Nephron progenitor cell (in vitro differentiated cells): ENCODE results near the gene SPAG9.
A peak's percentile ranks its signal among the peaks of the same experiment; 100 is the strongest.
"Not testable (repeated sequence)": the region's sequence is repeated elsewhere in the genome, so short reads cannot be mapped to it uniquely, and the experiment has no call there.

Source experiments
- DNase-seq: peaks from one replicate; pipeline ENCODE4 v3.0.0; 2021
- H3K27ac Mint-ChIP-seq: 2 replicates; pipeline ENCODE4 v1.8.0; 2021; ENCODE audit warnings: mild to moderate bottlenecking, moderate library complexity, mixed read lengths
- H3K27me3 Mint-ChIP-seq: 2 replicates; pipeline ENCODE4 v1.8.0; 2021; ENCODE audit warnings: mild to moderate bottlenecking, low read depth, mixed read lengths; ENCODE audit not compliant: poor library complexity
- H3K36me3 Mint-ChIP-seq: 2 replicates; pipeline ENCODE4 v1.8.0; 2021; ENCODE audit warnings: low read depth, mixed read lengths
- H3K4me1 Mint-ChIP-seq: 2 replicates; pipeline ENCODE4 v1.8.0; 2021; ENCODE audit warnings: mixed read lengths
- H3K4me3 Mint-ChIP-seq: 2 replicates; pipeline ENCODE4 v1.8.0; 2021; ENCODE audit warnings: mild to moderate bottlenecking, moderate library complexity, mixed read lengths
- H3K9me3 Mint-ChIP-seq: 2 replicates; pipeline ENCODE4 v1.8.0; 2021; ENCODE audit warnings: mild to moderate bottlenecking, moderate library complexity, mixed read lengths
- TF ChIP-seq, protein P1 (sequence below): fragments of 200-600 bp; sonication (generic); IDR thresholded peaks from 2 replicates; pipeline ENCODE4 v1.5.0; 2021; ENCODE audit warnings: antibody characterized with exemption

SPAG9 gene

DNA sequence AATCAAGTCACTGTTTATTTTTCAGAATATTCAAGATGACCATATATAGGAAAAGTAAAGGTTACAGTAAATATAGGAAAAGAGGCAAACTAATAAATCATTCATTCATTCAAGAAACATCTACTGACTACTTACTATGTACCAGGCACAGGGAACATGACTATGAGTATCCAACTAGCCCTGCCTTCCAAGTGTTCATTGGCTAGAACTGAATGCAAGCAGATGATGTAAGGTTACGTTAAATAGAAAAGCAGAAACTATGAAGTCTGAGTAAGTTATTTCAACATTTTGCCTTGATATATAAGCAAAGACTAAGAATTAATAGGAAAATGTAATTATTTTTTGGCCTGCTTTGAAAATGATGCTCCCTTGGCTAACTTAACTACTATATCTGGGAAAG, 36.7 kb downstream of the SPAG9 start:
- TF ChIP-seq, protein P1, sequence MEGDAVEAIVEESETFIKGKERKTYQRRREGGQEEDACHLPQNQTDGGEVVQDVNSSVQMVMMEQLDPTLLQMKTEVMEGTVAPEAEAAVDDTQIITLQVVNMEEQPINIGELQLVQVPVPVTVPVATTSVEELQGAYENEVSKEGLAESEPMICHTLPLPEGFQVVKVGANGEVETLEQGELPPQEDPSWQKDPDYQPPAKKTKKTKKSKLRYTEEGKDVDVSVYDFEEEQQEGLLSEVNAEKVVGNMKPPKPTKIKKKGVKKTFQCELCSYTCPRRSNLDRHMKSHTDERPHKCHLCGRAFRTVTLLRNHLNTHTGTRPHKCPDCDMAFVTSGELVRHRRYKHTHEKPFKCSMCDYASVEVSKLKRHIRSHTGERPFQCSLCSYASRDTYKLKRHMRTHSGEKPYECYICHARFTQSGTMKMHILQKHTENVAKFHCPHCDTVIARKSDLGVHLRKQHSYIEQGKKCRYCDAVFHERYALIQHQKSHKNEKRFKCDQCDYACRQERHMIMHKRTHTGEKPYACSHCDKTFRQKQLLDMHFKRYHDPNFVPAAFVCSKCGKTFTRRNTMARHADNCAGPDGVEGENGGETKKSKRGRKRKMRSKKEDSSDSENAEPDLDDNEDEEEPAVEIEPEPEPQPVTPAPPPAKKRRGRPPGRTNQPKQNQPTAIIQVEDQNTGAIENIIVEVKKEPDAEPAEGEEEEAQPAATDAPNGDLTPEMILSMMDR: no peak
- no peak overlapping the region for H3K4me3 Mint-ChIP-seq
- H3K27ac Mint-ChIP-seq: no peak overlapping the region
- no peaks in the 10 kb centered on the region for H3K27me3 Mint-ChIP-seq
- no peaks in the 10 kb centered on the region for H3K4me1 Mint-ChIP-seq
- no peak for DNase-seq
- H3K36me3 Mint-ChIP-seq: peaks cover 28% of the 10 kb centered on the region
- peaks cover 3% of the 10 kb centered on the region for H3K9me3 Mint-ChIP-seq

DNA sequence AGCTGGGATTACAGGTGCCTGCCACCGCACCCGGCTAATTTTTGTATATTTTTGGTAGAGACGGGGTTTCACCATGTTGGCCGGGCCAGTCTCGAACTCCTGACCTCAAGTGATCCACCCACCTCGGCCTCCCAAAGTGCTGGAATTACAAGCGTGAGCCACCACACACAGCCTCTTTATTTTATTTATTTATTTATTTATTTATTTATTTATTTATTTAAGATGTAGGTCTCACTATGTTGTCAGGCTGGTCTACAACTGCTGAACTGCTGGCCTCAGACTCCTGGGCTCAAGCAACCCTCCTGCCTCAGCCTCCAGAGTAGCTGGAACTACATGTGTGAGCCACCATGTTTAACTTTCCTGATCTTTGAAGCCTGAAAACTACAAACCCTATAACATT, 37.3 kb downstream of the SPAG9 start:
- H3K27me3 Mint-ChIP-seq, H3K9me3 Mint-ChIP-seq, H3K4me3 Mint-ChIP-seq, DNase-seq, H3K4me1 Mint-ChIP-seq, H3K27ac Mint-ChIP-seq: not testable (repeated sequence)
- peaks cover 34% of the 10 kb centered on the region for H3K36me3 Mint-ChIP-seq

DNA sequence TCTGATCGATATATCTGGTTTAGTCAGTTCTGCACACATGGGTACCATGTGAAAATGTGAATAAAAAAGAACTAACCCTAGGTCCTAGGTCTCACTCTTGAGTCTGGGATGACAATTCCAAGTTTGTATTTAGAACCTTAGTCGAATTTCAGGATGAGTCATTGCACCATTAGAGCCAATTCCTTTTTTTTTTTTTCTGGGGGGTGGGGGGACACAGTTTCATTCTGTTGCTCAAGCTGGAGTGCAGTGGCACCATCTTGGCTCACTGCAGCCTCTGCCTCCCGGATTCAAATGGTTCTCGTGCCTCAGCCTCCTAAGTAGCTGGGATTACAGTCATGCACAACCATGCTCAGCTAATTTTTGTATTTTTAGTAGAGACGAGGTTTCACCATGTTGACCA, 41.6 kb downstream of the SPAG9 start:
- Mint-ChIP-seq H3K27ac (no peak overlapping the region), H3K27me3 (no peaks in the 10 kb centered on the region), H3K36me3 (peaks cover 47% of the 10 kb centered on the region), H3K4me3 (no peak overlapping the region), H3K4me1 (no peaks in the 10 kb centered on the region), H3K9me3 (peaks cover 3% of the 10 kb centered on the region)
- TF ChIP-seq, protein P1: no peak
- DNase-seq: no peak

DNA sequence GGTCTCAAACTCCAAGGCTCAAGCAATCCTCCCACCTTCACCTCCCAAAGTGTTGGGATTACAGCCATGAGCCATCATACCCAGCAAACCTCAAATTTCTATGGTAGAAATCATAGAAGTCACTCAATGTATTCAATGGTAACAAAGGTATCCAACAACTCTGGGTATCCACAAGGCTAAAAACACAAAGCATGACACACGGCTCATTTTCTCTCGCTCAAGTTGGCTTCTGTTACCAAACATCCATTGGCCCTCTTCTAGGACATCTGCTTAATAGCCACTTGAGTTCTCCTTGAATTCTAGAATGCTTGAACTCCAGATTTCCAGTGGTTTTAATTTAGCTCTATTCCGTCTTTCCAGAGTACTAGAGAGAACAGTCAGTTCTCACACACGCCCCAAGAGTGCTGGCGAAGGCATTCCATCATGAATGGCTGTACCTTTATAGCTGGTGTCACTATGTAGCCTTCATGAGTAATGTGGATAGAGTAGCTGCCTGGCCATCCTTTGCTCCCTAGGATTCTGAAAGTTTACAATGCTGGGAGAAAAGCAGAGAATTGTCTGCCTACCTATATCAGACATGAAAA, 42.6 kb downstream of the SPAG9 start:
- Mint-ChIP-seq H3K4me3 (no peak overlapping the region), H3K27me3 (no peaks in the 10 kb centered on the region), H3K4me1 (no peaks in the 10 kb centered on the region), H3K27ac (peak overlapping the region; percentile 3), H3K9me3 (peaks cover 7% of the 10 kb centered on the region), H3K36me3 (peaks cover 52% of the 10 kb centered on the region)
- no peak for DNase-seq
- TF ChIP-seq, protein P1: no peak

DNA sequence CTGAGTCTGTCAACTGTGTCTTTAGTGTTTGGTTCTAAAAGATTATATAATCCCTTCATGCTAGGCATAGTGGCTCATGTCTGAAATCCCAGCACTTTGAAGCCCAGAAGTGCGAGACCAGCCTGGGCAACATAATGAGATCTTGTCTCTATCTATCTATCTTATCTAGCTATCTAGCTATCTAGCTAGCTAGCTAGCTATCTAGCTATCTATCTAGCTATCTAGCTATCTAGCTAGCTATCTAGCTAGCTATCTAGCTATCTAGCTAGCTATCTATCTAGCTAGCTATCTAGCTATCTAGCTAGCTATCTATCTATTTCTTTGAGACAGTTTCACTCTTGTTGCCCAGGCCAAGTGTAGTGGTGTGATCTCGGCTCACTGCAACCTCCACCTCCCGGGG, 43.8 kb downstream of the SPAG9 start:
- Mint-ChIP-seq H3K27me3 (no peaks in the 10 kb centered on the region), H3K27ac (peak overlapping the region; percentile 72), H3K9me3 (peaks cover 4% of the 10 kb centered on the region), H3K36me3 (peaks cover 50% of the 10 kb centered on the region), H3K4me3 (no peak overlapping the region), H3K4me1 (no peaks in the 10 kb centered on the region)
- TF ChIP-seq, protein P1: no peak
- no peak for DNase-seq

DNA sequence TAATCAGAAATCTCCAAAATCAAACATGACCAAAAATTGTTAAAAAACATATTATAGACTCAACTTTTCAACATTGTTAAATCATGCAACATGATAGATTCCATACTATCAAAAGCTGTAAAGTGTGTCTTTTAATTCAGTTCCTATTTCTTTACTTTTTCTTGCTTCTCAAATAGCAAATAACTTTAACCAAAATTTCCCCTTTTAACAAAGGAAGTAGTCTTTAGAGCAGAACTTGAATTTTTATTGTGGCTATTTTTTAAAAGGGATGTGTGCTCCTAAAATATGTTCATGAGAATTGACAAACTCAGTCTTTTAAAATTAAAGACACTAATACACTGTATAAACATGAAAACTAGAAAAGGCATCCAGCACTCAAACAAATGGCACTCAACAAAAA, 49.1 kb downstream of the SPAG9 start:
- TF ChIP-seq, protein P1: no peak
- H3K4me1 Mint-ChIP-seq: no peaks in the 10 kb centered on the region
- DNase-seq: no peak
- no peak overlapping the region for H3K27ac Mint-ChIP-seq
- H3K4me3 Mint-ChIP-seq: no peak overlapping the region
- H3K27me3 Mint-ChIP-seq: no peaks in the 10 kb centered on the region
- peaks cover 4% of the 10 kb centered on the region for H3K9me3 Mint-ChIP-seq
- peaks cover 17% of the 10 kb centered on the region for H3K36me3 Mint-ChIP-seq
